Measurements from ENCODE around the gene IKZF2.
A peak's percentile ranks its signal among the peaks of the same experiment; 100 is the strongest.

Gene IKZF2

DNA sequence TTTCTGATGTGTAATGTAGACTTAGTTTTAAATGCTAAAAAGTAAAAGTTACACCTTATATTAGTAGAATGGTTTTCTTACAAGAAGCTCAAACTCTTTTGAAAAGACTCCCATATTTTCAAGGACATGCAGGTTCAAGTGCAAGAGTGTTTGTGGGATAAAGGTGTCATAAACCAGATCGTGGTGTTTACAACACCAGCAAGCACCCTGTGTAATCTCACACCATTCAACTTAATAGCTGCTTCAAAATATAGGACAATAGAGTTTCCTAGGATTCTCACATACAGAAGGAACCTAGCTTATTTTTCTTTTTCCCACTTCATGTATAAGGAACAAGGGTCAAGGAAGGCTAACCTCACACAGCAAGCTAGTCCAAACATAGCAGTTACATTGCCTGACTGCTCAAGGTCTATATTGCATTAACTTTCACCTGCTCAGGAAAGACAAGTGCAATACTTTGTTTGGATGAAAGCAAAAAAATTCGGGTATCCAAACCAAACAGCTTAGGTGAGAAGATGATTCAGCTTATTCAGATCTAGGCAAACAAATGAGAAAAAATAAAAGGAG, 172.3 kb downstream of the IKZF2 start:
- Histone ChIP-seq H3K4me1 (ENCODE audit: control insufficient read depth, insufficient read depth, low read length, unreplicated experiment) (peaks cover 4% of the 10 kb centered on the region), H3K27me3 (ENCODE audit: insufficient read depth, low read length) (no peaks in the 10 kb centered on the region), H3K79me2 (ENCODE audit: control insufficient read depth, insufficient read depth, low read length, unreplicated experiment) (no peaks in the 10 kb centered on the region), H3K27ac (ENCODE audit: low read depth, low read length) (no peak overlapping the region), H2AFZ (ENCODE audit: low read length, unreplicated experiment) (no peak overlapping the region), H3K4me3 (ENCODE audit: low read depth, low read length) (no peak overlapping the region), H3K36me3 (ENCODE audit: insufficient read depth, low read length) (no peaks in the 10 kb centered on the region; the same call in 1 of the 2 replicates)

DNA sequence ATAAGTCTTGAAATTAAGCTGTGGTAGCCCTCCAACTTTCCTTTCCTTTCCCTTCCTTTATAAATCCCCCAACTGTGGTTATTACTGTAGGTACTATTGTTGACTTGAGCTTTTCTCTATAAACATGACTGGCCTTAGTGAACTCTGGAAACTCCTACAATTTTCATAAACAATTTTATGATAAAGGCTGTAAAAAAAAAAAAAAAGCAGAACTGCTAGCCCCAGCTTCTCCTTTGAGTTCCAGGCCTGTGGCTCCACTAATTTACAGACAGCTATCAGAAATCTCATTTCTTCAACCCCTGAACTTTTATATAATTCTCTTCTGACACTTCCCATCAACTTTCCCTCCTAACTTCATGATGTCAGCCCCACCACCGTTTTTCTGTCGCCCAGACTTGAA, 174.3 kb downstream of the IKZF2 start:
- no peaks in the 10 kb centered on the region; the same call in 1 of the 2 replicates for H3K36me3 ChIP-seq (ENCODE audit: insufficient read depth, low read length)
- H3K27ac ChIP-seq (ENCODE audit: low read depth, low read length) = no peak overlapping the region
- H3K79me2 ChIP-seq (ENCODE audit: control insufficient read depth, insufficient read depth, low read length, unreplicated experiment) = no peaks in the 10 kb centered on the region
- H3K27me3 ChIP-seq (ENCODE audit: insufficient read depth, low read length) = no peaks in the 10 kb centered on the region
- H3K4me1 ChIP-seq (ENCODE audit: control insufficient read depth, insufficient read depth, low read length, unreplicated experiment) = peaks cover 4% of the 10 kb centered on the region
- no peak overlapping the region for H3K4me3 ChIP-seq (ENCODE audit: low read depth, low read length)
- no peak overlapping the region for H2AFZ ChIP-seq (ENCODE audit: low read length, unreplicated experiment)

DNA sequence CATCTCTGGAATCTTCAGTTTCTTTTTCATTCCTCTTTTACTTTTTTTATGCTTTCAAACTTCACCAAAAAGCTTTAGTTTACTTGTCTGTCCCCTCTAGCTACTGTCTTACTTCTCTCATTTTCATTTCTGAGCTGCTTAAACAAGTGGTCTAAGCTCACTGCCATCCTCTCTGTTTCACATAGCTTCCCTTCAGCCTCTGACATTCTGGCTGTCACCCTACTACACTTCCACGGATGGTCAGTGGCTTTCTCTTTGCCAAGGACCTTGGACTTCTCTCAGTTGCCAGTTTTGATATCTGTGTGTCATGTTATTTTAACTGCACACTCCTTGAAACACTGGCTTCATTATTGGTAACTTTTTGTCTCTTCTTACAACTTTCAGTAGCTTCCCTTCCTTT, 176.1 kb downstream of the IKZF2 start:
- Histone ChIP-seq H3K4me3 (ENCODE audit: low read depth, low read length) (no peak overlapping the region), H3K27ac (ENCODE audit: low read depth, low read length) (peak overlapping the region; percentile 52), H3K79me2 (ENCODE audit: control insufficient read depth, insufficient read depth, low read length, unreplicated experiment) (no peaks in the 10 kb centered on the region), H3K4me1 (ENCODE audit: control insufficient read depth, insufficient read depth, low read length, unreplicated experiment) (peaks cover 8% of the 10 kb centered on the region), H3K27me3 (ENCODE audit: insufficient read depth, low read length) (no peaks in the 10 kb centered on the region), H3K36me3 (ENCODE audit: insufficient read depth, low read length) (no peaks in the 10 kb centered on the region; the same call in 1 of the 2 replicates), H2AFZ (ENCODE audit: low read length, unreplicated experiment) (no peak overlapping the region)

DNA sequence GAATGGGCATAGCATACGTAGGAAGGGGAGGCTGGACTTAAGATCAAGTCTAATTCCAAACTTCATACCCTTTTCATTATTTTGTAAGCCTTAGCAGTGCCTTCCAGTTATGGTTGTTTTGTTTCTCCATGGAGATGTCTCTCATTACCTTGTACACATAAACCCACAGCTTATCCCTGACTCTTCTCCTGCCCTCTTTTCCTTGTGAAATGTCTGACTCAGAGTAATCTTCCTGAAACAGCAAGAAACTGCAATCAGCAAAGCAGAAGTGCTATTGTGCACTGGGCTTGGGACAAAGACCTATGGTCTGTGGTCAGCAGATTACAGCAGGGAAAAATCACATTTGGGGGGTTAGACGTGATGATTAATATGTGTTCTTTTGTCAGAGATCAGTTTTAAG, 176.7 kb downstream of the IKZF2 start:
- peak overlapping the region; percentile 52 for H3K27ac ChIP-seq (ENCODE audit: low read depth, low read length)
- H3K27me3 ChIP-seq (ENCODE audit: insufficient read depth, low read length) = no peaks in the 10 kb centered on the region
- peaks cover 14% of the 10 kb centered on the region for H3K4me1 ChIP-seq (ENCODE audit: control insufficient read depth, insufficient read depth, low read length, unreplicated experiment)
- H2AFZ ChIP-seq (ENCODE audit: low read length, unreplicated experiment) = no peak overlapping the region
- no peaks in the 10 kb centered on the region for H3K79me2 ChIP-seq (ENCODE audit: control insufficient read depth, insufficient read depth, low read length, unreplicated experiment)
- no peaks in the 10 kb centered on the region; the same call in 1 of the 2 replicates for H3K36me3 ChIP-seq (ENCODE audit: insufficient read depth, low read length)
- H3K4me3 ChIP-seq (ENCODE audit: low read depth, low read length) = no peak overlapping the region

DNA sequence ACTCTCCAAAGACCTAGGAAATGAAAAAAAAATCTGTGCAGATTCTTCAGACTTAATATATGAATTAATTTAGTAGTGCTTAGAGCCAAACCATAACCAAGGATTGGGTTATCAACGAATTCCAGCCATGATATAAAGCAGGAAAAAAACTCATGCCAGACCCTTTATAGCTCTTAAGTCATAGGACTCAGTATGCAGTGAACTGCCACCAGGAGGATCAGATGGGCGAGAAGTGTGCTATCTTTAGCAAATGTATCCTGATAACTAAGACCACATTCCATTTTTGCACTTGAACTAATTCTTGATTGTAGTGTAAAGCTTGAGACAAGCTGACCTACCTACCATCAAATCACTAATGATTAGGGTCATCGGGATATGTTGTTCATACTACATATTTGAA, 178.1 kb downstream of the IKZF2 start:
- Histone ChIP-seq H3K4me3 (ENCODE audit: low read depth, low read length) (no peak overlapping the region), H3K79me2 (ENCODE audit: control insufficient read depth, insufficient read depth, low read length, unreplicated experiment) (no peaks in the 10 kb centered on the region), H3K27me3 (ENCODE audit: insufficient read depth, low read length) (no peaks in the 10 kb centered on the region), H2AFZ (ENCODE audit: low read length, unreplicated experiment) (no peak overlapping the region), H3K36me3 (ENCODE audit: insufficient read depth, low read length) (no peaks in the 10 kb centered on the region), H3K4me1 (ENCODE audit: control insufficient read depth, insufficient read depth, low read length, unreplicated experiment) (peaks cover 14% of the 10 kb centered on the region), H3K27ac (ENCODE audit: low read depth, low read length) (no peak overlapping the region)

DNA sequence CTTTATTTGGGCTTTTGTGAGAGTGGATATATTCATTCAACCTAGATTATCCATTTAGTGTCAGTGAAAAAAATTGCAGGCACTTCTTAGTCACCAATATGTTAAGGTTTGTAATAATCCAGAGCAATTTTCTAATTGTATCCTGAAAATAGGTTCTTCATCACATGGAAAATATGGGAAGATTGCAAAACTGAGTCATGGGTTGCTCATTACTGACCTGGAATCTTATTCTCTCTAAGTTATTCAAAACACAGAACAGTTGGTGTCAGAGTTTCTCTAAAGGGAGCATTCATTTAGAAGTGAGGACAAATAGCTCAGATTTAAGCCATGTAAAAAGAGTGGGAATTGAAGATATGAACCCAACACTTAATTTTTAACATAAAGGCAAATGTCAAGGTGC, 181.3 kb downstream of the IKZF2 start:
- H3K27me3 ChIP-seq (ENCODE audit: insufficient read depth, low read length) = no peaks in the 10 kb centered on the region
- peak overlapping the region; percentile 35; the same call in 1 of the 2 replicates for H3K27ac ChIP-seq (ENCODE audit: low read depth, low read length)
- no peak overlapping the region for H2AFZ ChIP-seq (ENCODE audit: low read length, unreplicated experiment)
- peaks cover 14% of the 10 kb centered on the region for H3K4me1 ChIP-seq (ENCODE audit: control insufficient read depth, insufficient read depth, low read length, unreplicated experiment)
- H3K4me3 ChIP-seq (ENCODE audit: low read depth, low read length) = no peak overlapping the region
- no peaks in the 10 kb centered on the region for H3K36me3 ChIP-seq (ENCODE audit: insufficient read depth, low read length)
- H3K79me2 ChIP-seq (ENCODE audit: control insufficient read depth, insufficient read depth, low read length, unreplicated experiment) = no peaks in the 10 kb centered on the region

DNA sequence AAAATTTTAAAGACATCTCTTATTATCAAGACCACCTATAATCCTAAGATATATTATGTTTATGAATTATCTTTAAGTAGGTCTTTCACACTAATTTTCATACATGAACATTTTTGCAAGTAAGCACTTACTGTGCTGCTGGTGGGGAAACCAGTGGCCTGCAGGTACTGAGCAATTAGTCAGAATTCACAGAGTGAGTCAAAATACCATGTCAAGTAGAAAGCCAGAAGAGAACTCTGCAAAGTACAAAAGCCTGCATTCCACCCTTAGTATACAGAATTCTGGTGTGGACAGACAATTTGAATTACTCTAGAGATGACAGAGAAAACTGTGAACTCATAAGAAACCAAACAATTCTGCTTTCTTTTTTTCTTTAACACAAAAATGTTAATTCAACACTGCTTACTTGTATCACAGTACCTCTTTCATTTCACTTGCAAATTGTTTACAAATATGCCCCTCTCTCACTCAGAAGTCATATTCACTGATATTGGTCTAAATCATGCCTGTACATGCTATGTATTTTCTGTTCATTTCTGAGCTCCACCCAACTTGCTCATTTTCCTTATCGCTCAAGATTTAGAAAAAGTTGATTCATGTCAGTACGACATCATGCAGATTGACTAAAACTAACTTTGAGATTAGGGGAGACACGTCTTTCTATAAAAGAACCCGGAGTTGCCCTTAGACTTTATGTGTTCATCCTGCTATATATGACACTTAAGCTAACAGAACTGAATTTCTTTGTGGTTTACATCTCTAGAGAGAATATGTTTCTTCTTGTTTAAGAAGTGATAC, 182.9 kb downstream of the IKZF2 start:
- H3K27me3 ChIP-seq (ENCODE audit: insufficient read depth, low read length) = no peaks in the 10 kb centered on the region
- no peak overlapping the region for H3K4me3 ChIP-seq (ENCODE audit: low read depth, low read length)
- H3K36me3 ChIP-seq (ENCODE audit: insufficient read depth, low read length) = no peaks in the 10 kb centered on the region
- no peak overlapping the region for H3K27ac ChIP-seq (ENCODE audit: low read depth, low read length)
- no peak overlapping the region for H2AFZ ChIP-seq (ENCODE audit: low read length, unreplicated experiment)
- H3K4me1 ChIP-seq (ENCODE audit: control insufficient read depth, insufficient read depth, low read length, unreplicated experiment) = peaks cover 10% of the 10 kb centered on the region
- H3K79me2 ChIP-seq (ENCODE audit: control insufficient read depth, insufficient read depth, low read length, unreplicated experiment) = no peaks in the 10 kb centered on the region

DNA sequence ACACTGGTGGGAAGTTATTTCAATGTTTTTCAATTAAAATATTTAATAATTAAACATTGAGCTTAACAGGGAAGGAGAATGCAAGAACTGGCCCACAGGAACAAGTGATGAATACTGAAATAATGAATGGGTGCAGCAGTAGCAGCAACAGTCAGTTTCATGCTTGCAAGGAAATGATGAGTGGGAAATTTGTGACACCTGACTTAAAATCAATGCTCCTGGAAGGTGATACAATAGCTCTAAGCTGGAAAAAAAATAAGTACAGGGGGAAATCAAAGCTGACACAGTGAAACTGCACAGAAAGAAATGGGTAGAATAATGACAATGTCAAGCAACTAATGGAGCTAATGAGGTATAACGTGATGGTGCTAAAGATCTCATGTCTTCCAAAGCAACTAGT, 184.5 kb downstream of the IKZF2 start:
- H3K4me3 ChIP-seq (ENCODE audit: low read depth, low read length) = no peak overlapping the region
- no peak overlapping the region for H3K27ac ChIP-seq (ENCODE audit: low read depth, low read length)
- H3K27me3 ChIP-seq (ENCODE audit: insufficient read depth, low read length) = no peaks in the 10 kb centered on the region
- no peak overlapping the region for H2AFZ ChIP-seq (ENCODE audit: low read length, unreplicated experiment)
- peaks cover 3% of the 10 kb centered on the region; the same call in 1 of the 2 replicates for H3K36me3 ChIP-seq (ENCODE audit: insufficient read depth, low read length)
- H3K4me1 ChIP-seq (ENCODE audit: control insufficient read depth, insufficient read depth, low read length, unreplicated experiment) = peaks cover 10% of the 10 kb centered on the region
- no peaks in the 10 kb centered on the region for H3K79me2 ChIP-seq (ENCODE audit: control insufficient read depth, insufficient read depth, low read length, unreplicated experiment)

DNA sequence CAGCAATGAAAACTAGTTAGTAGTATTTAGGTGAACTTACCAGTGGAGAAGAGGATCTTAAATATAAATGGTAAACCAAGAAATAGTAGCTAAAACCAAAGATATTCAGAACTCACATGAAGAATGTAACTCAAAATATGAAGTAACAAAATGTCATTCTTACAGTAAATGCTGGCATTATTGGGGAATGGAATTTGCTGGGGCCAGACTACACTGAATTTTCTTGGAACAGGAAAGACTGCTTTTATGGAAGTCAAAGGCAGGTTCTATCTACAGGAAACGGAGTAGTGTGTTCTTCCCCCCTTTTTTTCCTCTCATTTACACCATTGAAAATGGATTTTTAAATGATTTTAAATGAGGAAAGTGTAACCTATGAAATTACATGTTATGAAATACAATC, 188.7 kb downstream of the IKZF2 start:
- no peaks in the 10 kb centered on the region for H3K27me3 ChIP-seq (ENCODE audit: insufficient read depth, low read length)
- H2AFZ ChIP-seq (ENCODE audit: low read length, unreplicated experiment) = no peak overlapping the region
- H3K4me1 ChIP-seq (ENCODE audit: control insufficient read depth, insufficient read depth, low read length, unreplicated experiment) = peaks cover 10% of the 10 kb centered on the region
- no peak overlapping the region for H3K27ac ChIP-seq (ENCODE audit: low read depth, low read length)
- H3K36me3 ChIP-seq (ENCODE audit: insufficient read depth, low read length) = peaks cover 3% of the 10 kb centered on the region; the same call in 1 of the 2 replicates
- H3K79me2 ChIP-seq (ENCODE audit: control insufficient read depth, insufficient read depth, low read length, unreplicated experiment) = no peaks in the 10 kb centered on the region
- no peak overlapping the region for H3K4me3 ChIP-seq (ENCODE audit: low read depth, low read length)

DNA sequence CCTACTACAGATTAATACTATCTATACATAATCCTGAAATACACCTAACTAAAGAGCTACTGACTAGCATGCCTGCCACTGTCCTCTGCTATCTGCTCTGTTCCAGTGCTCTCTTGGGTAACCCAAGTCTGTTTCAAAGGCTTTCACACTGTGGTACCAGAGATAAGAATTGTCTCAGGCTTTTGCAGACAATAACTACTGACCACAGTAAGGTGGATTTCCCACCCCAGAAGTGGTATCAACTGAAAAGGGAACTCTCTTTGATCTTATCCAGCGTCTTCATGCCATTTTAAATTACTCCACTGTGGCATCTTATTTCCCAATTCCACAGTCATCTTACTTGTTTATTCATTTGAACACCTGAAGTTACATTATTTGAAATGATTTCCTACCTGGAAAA, 190.2 kb downstream of the IKZF2 start:
- peaks cover 10% of the 10 kb centered on the region for H3K4me1 ChIP-seq (ENCODE audit: control insufficient read depth, insufficient read depth, low read length, unreplicated experiment)
- H3K27me3 ChIP-seq (ENCODE audit: insufficient read depth, low read length) = no peaks in the 10 kb centered on the region
- H2AFZ ChIP-seq (ENCODE audit: low read length, unreplicated experiment) = no peak overlapping the region
- peaks cover 3% of the 10 kb centered on the region; the same call in 1 of the 2 replicates for H3K36me3 ChIP-seq (ENCODE audit: insufficient read depth, low read length)
- no peaks in the 10 kb centered on the region for H3K79me2 ChIP-seq (ENCODE audit: control insufficient read depth, insufficient read depth, low read length, unreplicated experiment)
- H3K4me3 ChIP-seq (ENCODE audit: low read depth, low read length) = no peak overlapping the region
- H3K27ac ChIP-seq (ENCODE audit: low read depth, low read length) = no peak overlapping the region

DNA sequence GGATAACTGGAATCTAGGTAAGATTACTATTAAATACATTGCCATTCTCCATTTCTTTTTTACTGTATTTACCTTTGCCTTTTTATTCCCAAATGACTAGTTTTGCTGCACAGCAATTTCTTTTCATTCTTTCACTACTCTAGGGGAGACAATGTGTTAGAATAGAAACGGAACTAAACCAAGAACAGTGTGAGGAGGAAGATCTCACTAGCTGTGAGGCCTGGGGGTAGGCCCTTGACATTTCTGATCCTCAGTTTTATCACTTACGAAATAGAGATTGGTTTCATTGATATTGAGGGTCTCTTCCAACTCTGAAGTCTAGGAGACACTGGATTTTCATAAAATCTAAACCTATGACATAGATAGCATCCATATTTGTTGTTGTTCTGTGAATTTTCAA, 191.1 kb downstream of the IKZF2 start:
- Histone ChIP-seq H2AFZ (ENCODE audit: low read length, unreplicated experiment) (no peak overlapping the region), H3K79me2 (ENCODE audit: control insufficient read depth, insufficient read depth, low read length, unreplicated experiment) (no peaks in the 10 kb centered on the region), H3K4me3 (ENCODE audit: low read depth, low read length) (no peak overlapping the region), H3K27ac (ENCODE audit: low read depth, low read length) (no peak overlapping the region), H3K27me3 (ENCODE audit: insufficient read depth, low read length) (no peaks in the 10 kb centered on the region), H3K36me3 (ENCODE audit: insufficient read depth, low read length) (peaks cover 3% of the 10 kb centered on the region; the same call in 1 of the 2 replicates), H3K4me1 (ENCODE audit: control insufficient read depth, insufficient read depth, low read length, unreplicated experiment) (peaks cover 10% of the 10 kb centered on the region)
